NCI-H1092 (cell line): ENCODE results near the gene GPR141.

ENCODE experiments used
- DNase-seq: peaks from one replicate; lab custom pipeline; 2025; lab: John Stamatoyannopoulos, UW

The GPR141 gene

DNA sequence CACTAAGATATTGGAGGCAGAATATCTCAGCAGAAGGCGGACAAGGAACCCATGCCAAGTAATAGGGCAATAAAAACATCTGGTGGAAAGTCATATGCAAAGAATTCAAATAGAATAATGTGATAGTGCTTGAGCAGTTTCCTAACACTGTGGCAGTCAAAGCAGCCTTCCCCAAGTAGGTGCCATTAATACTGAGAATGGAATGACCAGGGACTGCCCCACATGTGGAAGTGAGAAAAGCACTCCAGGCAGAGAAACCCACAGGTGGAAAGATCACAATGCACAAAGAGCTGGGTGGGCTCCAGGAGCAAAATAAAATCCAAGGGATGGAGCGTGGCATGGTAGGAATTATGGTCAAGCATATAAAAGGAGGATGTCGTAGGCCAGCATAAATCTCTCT lies 100.4 kb downstream of the GPR141 start:
- no peak for DNase-seq

DNA sequence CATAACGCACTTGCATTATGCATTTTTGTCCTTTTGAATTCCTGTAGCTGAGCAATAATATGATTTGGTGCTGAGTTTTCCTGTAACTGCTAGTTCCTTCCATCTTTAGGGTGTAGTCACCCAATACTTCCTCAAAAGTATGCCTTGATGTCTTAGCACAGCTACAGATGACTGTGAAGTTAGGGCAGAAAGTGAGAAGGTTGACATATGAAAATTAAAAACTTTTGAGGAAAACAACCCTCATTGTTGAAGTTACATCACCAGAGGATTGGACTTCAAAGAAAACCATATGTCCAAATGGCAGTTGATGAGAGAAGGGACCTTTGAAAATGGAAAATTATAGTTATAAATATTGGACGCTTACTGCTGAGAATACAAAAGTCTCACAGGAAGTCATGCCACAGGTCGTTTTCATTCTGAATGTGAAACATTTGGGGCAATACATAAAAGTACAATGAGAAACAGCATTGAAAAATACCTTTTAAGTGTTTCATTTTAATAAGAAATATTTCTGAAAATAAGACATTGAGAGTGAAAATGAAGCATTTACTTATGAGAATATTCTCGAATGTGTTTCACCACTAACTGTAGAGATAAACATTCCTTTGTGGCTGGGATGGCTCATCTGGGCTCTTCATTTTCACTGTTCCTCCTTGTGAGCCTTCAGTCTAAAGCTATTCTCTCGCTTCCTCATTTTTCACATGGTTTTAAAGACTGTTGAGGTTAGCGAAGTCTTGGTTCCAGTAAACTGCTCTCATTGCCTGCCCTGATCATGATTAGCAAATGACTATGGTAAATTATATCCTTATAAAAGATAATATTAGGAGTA lies 103.4 kb downstream of the GPR141 start:
- no peak for DNase-seq
